NCI-H524 (cell line): ENCODE data around the gene PLXDC2.
A peak's percentile ranks its signal among the peaks of the same experiment; 100 is the strongest.

ENCODE experiments used
- DNase-seq, 2 experiments: peaks; one replicate each; lab custom pipeline; 2025; lab: John Stamatoyannopoulos, UW

Gene PLXDC2

GRCh38 chr10:19911886-19912285 is 95.7 kb downstream of the PLXDC2 start:
- DNase-seq: no peak

GRCh38 chr10:19913987-19914386 is 97.8 kb downstream of the PLXDC2 start:
- DNase-seq: no peak

- DNase-seq: no peak
Observed at GRCh38 chr10:19915125-19915524, 98.9 kb downstream of the PLXDC2 start.

- DNase-seq: no peak
Observed at GRCh38 chr10:19915816-19916215, 99.6 kb downstream of the PLXDC2 start.

GRCh38 chr10:19917751-19918478 is 101.7 kb downstream of the PLXDC2 start:
- DNase-seq: no peak

- DNase-seq: no peak
Observed at GRCh38 chr10:19918794-19919193, 102.6 kb downstream of the PLXDC2 start.

GRCh38 chr10:19919671-19920070 is 103.4 kb downstream of the PLXDC2 start:
- no peak for DNase-seq

GRCh38 chr10:19920075-19920726 is 104.0 kb downstream of the PLXDC2 start:
- DNase-seq: no peak

- no peak for DNase-seq
Observed at GRCh38 chr10:19921300-19922140, 105.3 kb downstream of the PLXDC2 start.

GRCh38 chr10:19922236-19922963 is 106.2 kb downstream of the PLXDC2 start:
- DNase-seq: no peak

GRCh38 chr10:19925064-19925463 is 108.8 kb downstream of the PLXDC2 start:
- DNase-seq: no peak

GRCh38 chr10:19928936-19929335 is 112.7 kb downstream of the PLXDC2 start:
- DNase-seq: no peak

GRCh38 chr10:19929506-19930140 is 113.4 kb downstream of the PLXDC2 start:
- DNase-seq: no peak

- DNase-seq: peak; percentile 9 to 60
Observed at GRCh38 chr10:19930936-19931893, 115.0 kb downstream of the PLXDC2 start.

- no peak for DNase-seq
Observed at GRCh38 chr10:19931894-19932590, 115.8 kb downstream of the PLXDC2 start.

GRCh38 chr10:19932806-19933371 is 116.7 kb downstream of the PLXDC2 start:
- no peak for DNase-seq

- DNase-seq: no peak
Observed at GRCh38 chr10:19933772-19934171, 117.5 kb downstream of the PLXDC2 start.

- peak; percentile 2 to 71 for DNase-seq
Observed at GRCh38 chr10:19935176-19935575, 118.9 kb downstream of the PLXDC2 start.

GRCh38 chr10:19936289-19936688 is 120.1 kb downstream of the PLXDC2 start:
- DNase-seq: no peak
